SU-DHL-6 (cell line): ENCODE results near the gene DOCK11.

Experiments used
- H2AFZ ChIP-seq: fragments of 200-600 bp; sonication (generic); 2 replicates; pipeline ENCODE4 v1.6.1; 2014; ENCODE audit warnings: low read depth, mild to moderate bottlenecking, moderate library complexity, mixed read lengths, antibody characterized with exemption, low read length; ENCODE audit not compliant: severe bottlenecking
- H3F3A ChIP-seq: fragments of 200-600 bp; shearing (Covaris generic); 2 replicates; pipeline ENCODE4 v1.6.0; 2016; ENCODE audit warnings: antibody characterized with exemption, mild to moderate bottlenecking; ENCODE audit not compliant: insufficient read depth
- H3K27ac ChIP-seq: fragments of 200-600 bp; sonication (generic); 2 replicates; pipeline ENCODE4 v1.5.1; 2016; ENCODE audit warnings: low read depth, mild to moderate bottlenecking, low read length, moderate library complexity, mixed read lengths
- H3K27me3 ChIP-seq: fragments of 200-600 bp; sonication (generic), shearing (Covaris generic); 2 replicates; pipeline ENCODE4 v1.6.0; 2014; ENCODE audit warnings: mild to moderate bottlenecking, low read length
- H3K36me3 ChIP-seq: fragments of 200-600 bp; sonication (generic); 2 replicates; pipeline ENCODE4 v1.6.1; 2014; ENCODE audit warnings: mild to moderate bottlenecking, low read length, mixed read lengths
- H3K4me2 ChIP-seq: fragments of 300-600, 200-600 bp; shearing (Covaris generic), sonication (generic); 2 replicates; pipeline ENCODE4 v1.6.0; 2014; ENCODE audit warnings: low read length, low read depth, mild to moderate bottlenecking; ENCODE audit not compliant: poor library complexity, severe bottlenecking
- H3K4me3 ChIP-seq: fragments of 200-600 bp; sonication (generic); 2 replicates; pipeline ENCODE4 v1.5.1; 2014; ENCODE audit warnings: antibody characterized with exemption, low read length, mild to moderate bottlenecking, mixed read lengths; ENCODE audit not compliant: insufficient read depth, poor library complexity, severe bottlenecking
- H3K79me2 ChIP-seq: fragments of 200-600 bp; sonication (generic); 2 replicates; pipeline ENCODE4 v1.6.1; 2014; ENCODE audit warnings: mild to moderate bottlenecking, low read length, moderate library complexity; ENCODE audit not compliant: insufficient read depth
- H3K9ac ChIP-seq: fragments of 200-600 bp; sonication (generic); 2 replicates; pipeline ENCODE4 v1.7.0; 2014; ENCODE audit warnings: mild to moderate bottlenecking, low read length
- H3K9me2 ChIP-seq: fragments of 200-600 bp; sonication (generic); replicated peaks from 2 replicates; pipeline ENCODE4 v1.6.1; 2014; ENCODE audit warnings: low read length; ENCODE audit not compliant: insufficient read depth
- H3K9me3 ChIP-seq: fragments of 200-600 bp; sonication (generic); 2 replicates; pipeline ENCODE4 v1.6.1; 2014; ENCODE audit warnings: low read length, mixed read lengths; ENCODE audit not compliant: insufficient read depth
- H4K20me1 ChIP-seq: fragments of 200-600 bp; sonication (generic); 2 replicates; pipeline ENCODE4 v1.6.1; 2014; ENCODE audit warnings: low read depth, mild to moderate bottlenecking, antibody characterized with exemption, low read length, moderate library complexity, mixed read lengths
- CTCF ChIP-seq: fragments of 200-600 bp; sonication (generic); IDR thresholded peaks from one replicate; pipeline ENCODE4 v1.5.1; 2017; ENCODE audit warnings: antibody characterized with exemption, mild to moderate bottlenecking, low read length, moderate library complexity; ENCODE audit not compliant: insufficient read depth, poor library complexity, severe bottlenecking
- EZH2phosphoT487 ChIP-seq: fragments of 200-600 bp; sonication (generic), shearing (Covaris generic); conservative IDR thresholded peaks from 2 replicates; pipeline ENCODE4 v1.6.1; 2018; ENCODE audit warnings: mild to moderate bottlenecking, antibody characterized with exemption, low read length, moderate library complexity, mixed read lengths

The DOCK11 gene

GRCh38 chrX:118677318-118677717, 181.7 kb downstream of the DOCK11 start:
- Histone ChIP-seq H3F3A (no peaks in the 10 kb centered on the region), H3K36me3 (no peaks in the 10 kb centered on the region), H4K20me1 (no peaks in the 10 kb centered on the region), H3K79me2 (no peaks in the 10 kb centered on the region), H2AFZ (no peak overlapping the region), H3K4me3 (no peak overlapping the region), H3K9me3 (no peaks in the 10 kb centered on the region), H3K27me3 (no peaks in the 10 kb centered on the region), H3K9me2 (no peaks in the 10 kb centered on the region), H3K9ac (no peak overlapping the region), H3K27ac (no peak overlapping the region), H3K4me2 (no peak overlapping the region)
- TF ChIP-seq EZH2phosphoT487 (no peak), CTCF (no peak)

GRCh38 chrX:118679290-118679689, 183.7 kb downstream of the DOCK11 start:
- no peaks in the 10 kb centered on the region for H3K79me2 ChIP-seq
- no peaks in the 10 kb centered on the region for H3F3A ChIP-seq
- no peak overlapping the region for H3K27ac ChIP-seq
- H3K27me3 ChIP-seq, result no peaks in the 10 kb centered on the region
- no peak for TF ChIP-seq CTCF
- no peak for TF ChIP-seq EZH2phosphoT487
- H2AFZ ChIP-seq, result no peak overlapping the region
- no peak overlapping the region for H3K9ac ChIP-seq
- H3K9me3 ChIP-seq, result no peaks in the 10 kb centered on the region
- H3K36me3 ChIP-seq, result no peaks in the 10 kb centered on the region
- H3K9me2 ChIP-seq, result no peaks in the 10 kb centered on the region
- no peak overlapping the region for H3K4me3 ChIP-seq
- no peak overlapping the region for H3K4me2 ChIP-seq
- H4K20me1 ChIP-seq, result no peaks in the 10 kb centered on the region

GRCh38 chrX:118682258-118683014, 186.8 kb downstream of the DOCK11 start:
- no peak overlapping the region for H2AFZ ChIP-seq
- no peak overlapping the region for H3K4me3 ChIP-seq
- H3K9ac ChIP-seq, result no peak overlapping the region
- H3K36me3 ChIP-seq, result no peaks in the 10 kb centered on the region
- H3F3A ChIP-seq, result no peaks in the 10 kb centered on the region
- no peaks in the 10 kb centered on the region for H4K20me1 ChIP-seq
- no peaks in the 10 kb centered on the region for H3K27me3 ChIP-seq
- H3K9me2 ChIP-seq, result no peaks in the 10 kb centered on the region
- no peaks in the 10 kb centered on the region for H3K79me2 ChIP-seq
- no peaks in the 10 kb centered on the region for H3K9me3 ChIP-seq
- TF ChIP-seq CTCF (no peak), EZH2phosphoT487 (no peak)
- no peak overlapping the region for H3K27ac ChIP-seq
- H3K4me2 ChIP-seq, result no peak overlapping the region
